NCI-H82 (cell line): ENCODE data around the gene SRPX.

Source experiments
- DNase-seq: peaks from one replicate; lab custom pipeline; 2025; lab: John Stamatoyannopoulos, UW

Gene SRPX

GRCh38 chrX:38211891-38212635, 8.6 kb downstream of the SRPX start:
- no peak for DNase-seq

- DNase-seq = no peak
These were observed 14.1 kb downstream of the SRPX start for GRCh38 chrX:38206542-38206941.

- no peak for DNase-seq
These were observed 14.6 kb downstream of the SRPX start for GRCh38 chrX:38206036-38206435.

- DNase-seq = peak; percentile 29
These were observed 15.6 kb downstream of the SRPX start for GRCh38 chrX:38205039-38205438.

- peak; percentile 33 for DNase-seq
These were observed 28.5 kb downstream of the SRPX start for GRCh38 chrX:38192007-38192810.

GRCh38 chrX:38189431-38190250, 31.0 kb downstream of the SRPX start:
- DNase-seq = no peak

- no peak for DNase-seq
These were observed 37.1 kb downstream of the SRPX start for GRCh38 chrX:38183596-38183995.

- DNase-seq = no peak
These were observed 39.3 kb downstream of the SRPX start for GRCh38 chrX:38181357-38181756.

GRCh38 chrX:38178396-38178795, 42.3 kb downstream of the SRPX start:
- no peak for DNase-seq

- DNase-seq = peak; percentile 72
These were observed 45.5 kb downstream of the SRPX start for GRCh38 chrX:38175139-38175538.

- DNase-seq = no peak
These were observed 48.1 kb downstream of the SRPX start for GRCh38 chrX:38172596-38172995.

GRCh38 chrX:38170556-38170955, 50.1 kb downstream of the SRPX start:
- DNase-seq = no peak

- DNase-seq = peak; percentile 51
These were observed 54.1 kb downstream of the SRPX start for GRCh38 chrX:38166478-38167083.

- no peak for DNase-seq
These were observed 55.6 kb downstream of the SRPX start for GRCh38 chrX:38165023-38165422.

- no peak for DNase-seq
These were observed 57.5 kb downstream of the SRPX start for GRCh38 chrX:38163193-38163592.

GRCh38 chrX:38156838-38157237, 63.8 kb downstream of the SRPX start:
- no peak for DNase-seq

GRCh38 chrX:38154818-38155217, 65.9 kb downstream of the SRPX start:
- no peak for DNase-seq

GRCh38 chrX:38154340-38154739, 66.3 kb downstream of the SRPX start:
- no peak for DNase-seq

- no peak for DNase-seq
These were observed 69.2 kb downstream of the SRPX start for GRCh38 chrX:38151441-38151840.

- DNase-seq = no peak
These were observed 69.7 kb downstream of the SRPX start for GRCh38 chrX:38150993-38151392.

- DNase-seq = no peak
These were observed 71.7 kb downstream of the SRPX start for GRCh38 chrX:38149016-38149415.

- DNase-seq = no peak
These were observed 78.1 kb downstream of the SRPX start for GRCh38 chrX:38142610-38143009.
